ENCODE results near the gene ST3GAL5. TPM values are rescaled to one million over a fixed set of nuclear protein-coding genes. Genes with fewer than 3 reads are reported as not detected.

The ST3GAL5 gene
- total RNA-seq, 1 experiment from 2014 or later, result 3.8 TPM

- DNase-seq, result no peak
- no peaks in the 10 kb centered on the region for H3K36me3 Mint-ChIP-seq (ENCODE audit: insufficient read depth, unreplicated experiment)
- CTCF ChIA-PET, result interaction anchor here (1.1 kb wide), 1 partner anchor 82 kb away, joined by 3 read pairs; no protein-coding TSS in a partner anchor
- no TSS peak for BruUV-seq (replicated peaks)
- H3K9me3 Mint-ChIP-seq (ENCODE audit: low read depth, unreplicated experiment), result no peaks in the 10 kb centered on the region
- intact Hi-C loops (cut with micrococcal nuclease; ENCODE audit: unreplicated experiment), result no loop called here
- H3K4me3 Mint-ChIP-seq (ENCODE audit: low read depth, unreplicated experiment), result no peak overlapping the region
- no peak for TF ChIP-seq CTCF (IDR thresholded peaks at IDR 0.05; ENCODE audit: unreplicated experiment)
- H3K4me1 Mint-ChIP-seq (ENCODE audit: low read depth, unreplicated experiment), result peaks cover 11% of the 10 kb centered on the region
- no peak overlapping the region for H3K27ac Mint-ChIP-seq (ENCODE audit: unreplicated experiment)
- no peaks in the 10 kb centered on the region for H3K27me3 Mint-ChIP-seq (ENCODE audit: unreplicated experiment)
These were observed 78.2 kb downstream of the ST3GAL5 start for GRCh38 chr2:85810371-85811179.

GRCh38 chr2:85807756-85808155 is 81.0 kb downstream of the ST3GAL5 start:
- Mint-ChIP-seq H3K27me3 (ENCODE audit: unreplicated experiment) (no peaks in the 10 kb centered on the region), H3K27ac (ENCODE audit: unreplicated experiment) (no peak overlapping the region), H3K4me3 (ENCODE audit: low read depth, unreplicated experiment) (no peak overlapping the region), H3K9me3 (ENCODE audit: low read depth, unreplicated experiment) (no peaks in the 10 kb centered on the region), H3K4me1 (ENCODE audit: low read depth, unreplicated experiment) (peaks cover 16% of the 10 kb centered on the region), H3K36me3 (ENCODE audit: insufficient read depth, unreplicated experiment) (no peaks in the 10 kb centered on the region)
- CTCF ChIA-PET, result no interaction called here
- no peak for DNase-seq
- no TSS peak for BruUV-seq (replicated peaks)
- TF ChIP-seq CTCF (IDR thresholded peaks at IDR 0.05; ENCODE audit: unreplicated experiment), result no peak
- intact Hi-C loops (cut with micrococcal nuclease; ENCODE audit: unreplicated experiment), result no loop called here

- H3K27ac Mint-ChIP-seq (ENCODE audit: unreplicated experiment), result no peak overlapping the region
- H3K4me3 Mint-ChIP-seq (ENCODE audit: low read depth, unreplicated experiment), result no peak overlapping the region
- peaks cover 16% of the 10 kb centered on the region for H3K4me1 Mint-ChIP-seq (ENCODE audit: low read depth, unreplicated experiment)
- no peak for TF ChIP-seq CTCF (IDR thresholded peaks at IDR 0.05; ENCODE audit: unreplicated experiment)
- intact Hi-C loops (cut with micrococcal nuclease; ENCODE audit: unreplicated experiment), result no loop called here
- CTCF ChIA-PET, result interaction anchor here (0.6 to 1.4 kb wide), 6 partner anchors 21 to 170 kb away, joined by 3 to 15 read pairs (median 4); no protein-coding TSS in a partner anchor
- no peaks in the 10 kb centered on the region for H3K27me3 Mint-ChIP-seq (ENCODE audit: unreplicated experiment)
- BruUV-seq (replicated peaks), result no TSS peak
- H3K9me3 Mint-ChIP-seq (ENCODE audit: low read depth, unreplicated experiment), result no peaks in the 10 kb centered on the region
- H3K36me3 Mint-ChIP-seq (ENCODE audit: insufficient read depth, unreplicated experiment), result no peaks in the 10 kb centered on the region
- DNase-seq, result no peak
These were observed 82.3 kb downstream of the ST3GAL5 start for GRCh38 chr2:85806358-85807118.

GRCh38 chr2:85804583-85804982 is 84.2 kb downstream of the ST3GAL5 start:
- CTCF ChIA-PET, result no interaction called here
- no peak for DNase-seq
- Mint-ChIP-seq H3K9me3 (ENCODE audit: low read depth, unreplicated experiment) (no peaks in the 10 kb centered on the region), H3K4me1 (ENCODE audit: low read depth, unreplicated experiment) (peaks cover 25% of the 10 kb centered on the region), H3K27ac (ENCODE audit: unreplicated experiment) (no peak overlapping the region), H3K4me3 (ENCODE audit: low read depth, unreplicated experiment) (no peak overlapping the region), H3K36me3 (ENCODE audit: insufficient read depth, unreplicated experiment) (no peaks in the 10 kb centered on the region), H3K27me3 (ENCODE audit: unreplicated experiment) (no peaks in the 10 kb centered on the region)
- peak; percentile 42 for TF ChIP-seq CTCF (IDR thresholded peaks at IDR 0.05; ENCODE audit: unreplicated experiment)
- BruUV-seq (replicated peaks), result no TSS peak
- intact Hi-C loops (cut with micrococcal nuclease; ENCODE audit: unreplicated experiment), result loop anchor here (1.0 kb wide), 1 partner anchor 32 kb away; no protein-coding TSS in a partner anchor
